ENCODE results near the gene PEAK1.
A peak's percentile ranks its signal among the peaks of the same experiment; 100 is the strongest.

PEAK1 gene

GRCh38 chr15:77091097-77091496 lies 328.8 kb downstream of the PEAK1 start:
- DNase-seq (ENCODE audit: low read depth in 2 of 2) = no peak

DNA sequence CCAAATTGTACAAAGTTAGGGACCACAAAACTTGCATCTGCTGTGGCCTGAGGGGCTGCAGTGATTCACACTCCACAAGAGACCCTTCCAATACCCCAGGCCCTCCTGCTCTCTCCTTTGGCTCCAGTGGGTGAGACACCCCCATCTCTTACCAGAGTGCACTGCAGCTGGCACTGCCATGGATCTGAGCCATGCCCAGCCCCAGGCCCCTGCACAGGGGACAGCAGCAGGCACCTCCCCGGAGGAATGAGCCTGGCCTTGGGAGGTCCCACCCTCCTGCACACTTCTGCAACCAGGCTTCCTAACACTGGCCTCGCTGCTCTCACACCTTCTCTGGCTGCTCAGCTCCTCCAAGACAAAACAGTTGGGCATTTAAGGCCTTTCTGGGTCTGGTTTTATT lies 332.7 kb downstream of the PEAK1 start:
- DNase-seq (ENCODE audit: low read depth in 2 of 2) = no peak

GRCh38 chr15:77085297-77085696 lies 334.6 kb downstream of the PEAK1 start:
- DNase-seq (ENCODE audit: low read depth in 2 of 2) = no peak

- DNase-seq (ENCODE audit: low read depth in 2 of 2) = no peak
Observed at GRCh38 chr15:77084436-77084835, 335.5 kb downstream of the PEAK1 start.

- DNase-seq (ENCODE audit: low read depth in 2 of 2) = peak; percentile 36 to 41
Observed at GRCh38 chr15:77083381-77084160, 336.3 kb downstream of the PEAK1 start.

- no peak for DNase-seq (ENCODE audit: low read depth in 2 of 2)
Observed at GRCh38 chr15:77081971-77082370, 337.9 kb downstream of the PEAK1 start.

- DNase-seq (ENCODE audit: low read depth in 2 of 2) = no peak
Observed at GRCh38 chr15:77076323-77076915, 343.5 kb downstream of the PEAK1 start.

GRCh38 chr15:77075528-77075927 lies 344.4 kb downstream of the PEAK1 start:
- no peak for DNase-seq (ENCODE audit: low read depth in 2 of 2)

DNA sequence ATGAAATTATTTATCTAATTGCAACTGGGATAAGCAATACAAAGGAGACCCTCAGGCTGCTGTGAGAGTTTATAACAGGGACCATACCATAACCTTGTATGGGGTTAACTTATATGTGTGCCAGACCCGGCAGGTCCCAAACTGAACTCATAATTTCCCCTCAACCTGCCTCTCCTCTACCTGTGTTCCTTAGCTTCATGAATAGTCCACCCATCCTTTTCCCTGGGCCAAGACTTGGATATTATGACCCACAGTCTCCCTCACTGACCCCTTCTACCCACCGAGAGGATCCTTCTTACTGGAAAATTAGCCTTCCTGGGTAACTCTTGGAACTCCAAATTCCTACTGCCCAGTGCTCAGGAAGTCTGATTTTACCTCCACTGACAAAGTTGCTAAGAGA lies 345.6 kb downstream of the PEAK1 start:
- no peak for DNase-seq (ENCODE audit: low read depth in 2 of 2)

DNA sequence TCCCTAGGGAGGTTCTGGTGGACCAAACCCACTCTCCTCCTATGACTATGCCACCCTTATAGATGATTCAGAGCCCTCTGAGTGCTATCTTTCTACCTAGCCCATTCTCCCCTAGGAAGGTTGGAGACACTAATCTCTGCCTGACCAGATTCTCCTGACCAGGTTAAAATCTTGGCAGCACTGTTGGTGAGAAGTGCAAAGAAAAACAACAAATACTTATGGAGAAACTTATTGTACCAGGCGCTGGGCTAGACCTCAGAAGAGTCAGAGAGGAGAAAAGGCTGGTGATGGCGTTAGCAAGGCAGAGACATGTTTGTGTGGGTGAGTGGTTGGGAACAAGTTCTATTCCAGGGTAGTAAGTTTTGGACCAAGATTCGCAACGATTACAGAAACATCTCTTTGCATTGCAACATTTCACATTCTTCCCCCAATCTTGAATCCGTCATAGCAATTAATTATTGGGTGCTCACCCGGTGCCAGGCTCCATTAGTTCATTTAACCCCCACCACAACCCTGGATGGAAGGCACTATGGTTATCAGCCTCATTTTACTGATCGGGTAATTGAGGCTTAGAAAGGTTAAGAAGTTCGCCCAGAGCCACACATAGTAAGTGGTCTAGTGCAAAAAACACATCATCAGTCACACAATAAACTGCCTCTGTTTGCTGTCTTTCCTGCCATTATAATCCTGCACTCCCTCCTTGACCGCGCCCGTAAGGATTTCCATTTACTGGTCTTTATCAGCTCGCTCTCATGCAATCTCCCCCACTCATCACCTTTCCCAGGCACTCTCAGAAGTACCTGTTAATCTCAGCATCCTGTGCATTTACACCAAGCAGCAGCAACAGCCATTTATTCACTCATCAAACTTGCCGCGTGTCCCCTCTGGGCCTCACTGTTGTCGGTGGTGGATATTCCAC lies 348.3 kb downstream of the PEAK1 start:
- no peak for DNase-seq (ENCODE audit: low read depth in 2 of 2)

DNA sequence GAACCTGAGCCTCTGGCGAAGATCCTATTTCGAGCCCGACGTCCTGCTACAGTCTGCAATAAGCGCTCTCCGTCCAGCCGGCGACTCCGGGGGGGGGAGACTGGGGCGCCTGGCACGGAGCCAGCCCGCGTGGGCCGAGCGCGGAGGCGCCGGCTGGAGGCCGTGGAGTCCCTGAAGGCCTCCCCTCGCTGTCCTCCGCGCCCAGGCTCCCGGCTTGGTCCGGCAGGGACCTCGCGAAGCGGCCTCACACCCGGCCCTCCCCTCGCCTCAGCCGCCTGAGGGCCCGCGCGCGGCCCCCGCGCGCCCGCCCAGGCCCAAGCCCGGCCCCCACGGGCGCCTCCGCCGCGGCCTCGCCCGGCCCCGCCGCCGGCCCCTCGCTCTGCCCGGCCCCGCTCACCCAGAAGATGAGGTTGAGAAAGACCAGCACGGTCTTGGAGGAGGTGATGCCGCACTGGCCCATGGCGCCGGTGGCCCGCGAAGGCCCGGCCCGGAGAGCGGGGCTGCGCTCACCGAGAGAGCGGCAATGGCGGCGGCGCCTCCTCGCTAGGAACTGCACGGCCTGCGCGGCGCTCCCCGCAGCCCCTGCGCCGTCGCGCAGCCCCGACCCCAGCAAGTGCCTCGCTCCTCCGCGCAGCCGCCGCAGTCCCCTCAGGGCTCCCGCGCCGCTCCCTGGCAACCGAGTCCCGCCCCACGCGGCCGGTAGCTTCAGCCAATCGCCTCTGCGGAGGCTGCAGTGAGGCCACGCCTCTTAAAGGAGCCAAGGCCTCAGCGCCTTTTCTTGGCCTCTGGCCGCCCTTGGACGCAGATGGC lies 349.2 kb downstream of the PEAK1 start, which contains the start of gene TSPAN3:
TSPAN3 (minus strand) TSS at position 615 of the 810 bp plus-strand sequence; CDS start at position 460, 155 bp downstream.
- DNase-seq (ENCODE audit: low read depth in 2 of 2) = peak; percentile 84 to 91

DNA sequence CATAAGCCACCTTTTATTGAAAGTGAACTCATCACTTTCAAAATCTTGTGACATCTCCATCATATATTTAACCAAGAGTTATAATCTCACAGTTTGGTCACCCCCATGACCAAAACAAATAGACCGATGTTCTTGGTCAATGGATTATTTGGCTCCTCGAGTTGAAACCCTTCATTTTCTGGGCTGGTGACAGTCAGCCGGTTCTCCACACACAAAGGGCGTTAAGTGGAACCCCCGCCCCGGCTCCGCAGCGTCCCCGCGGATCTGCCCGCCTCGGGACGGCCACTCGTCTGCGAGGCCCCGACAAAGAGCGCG lies 349.8 kb downstream of the PEAK1 start:
- no peak for DNase-seq (ENCODE audit: low read depth in 2 of 2)

GRCh38 chr15:77069521-77070121 lies 350.3 kb downstream of the PEAK1 start:
- no peak for DNase-seq (ENCODE audit: low read depth in 2 of 2)

- no peak for DNase-seq (ENCODE audit: low read depth in 2 of 2)
Observed at GRCh38 chr15:77068633-77069032, 351.3 kb downstream of the PEAK1 start.

DNA sequence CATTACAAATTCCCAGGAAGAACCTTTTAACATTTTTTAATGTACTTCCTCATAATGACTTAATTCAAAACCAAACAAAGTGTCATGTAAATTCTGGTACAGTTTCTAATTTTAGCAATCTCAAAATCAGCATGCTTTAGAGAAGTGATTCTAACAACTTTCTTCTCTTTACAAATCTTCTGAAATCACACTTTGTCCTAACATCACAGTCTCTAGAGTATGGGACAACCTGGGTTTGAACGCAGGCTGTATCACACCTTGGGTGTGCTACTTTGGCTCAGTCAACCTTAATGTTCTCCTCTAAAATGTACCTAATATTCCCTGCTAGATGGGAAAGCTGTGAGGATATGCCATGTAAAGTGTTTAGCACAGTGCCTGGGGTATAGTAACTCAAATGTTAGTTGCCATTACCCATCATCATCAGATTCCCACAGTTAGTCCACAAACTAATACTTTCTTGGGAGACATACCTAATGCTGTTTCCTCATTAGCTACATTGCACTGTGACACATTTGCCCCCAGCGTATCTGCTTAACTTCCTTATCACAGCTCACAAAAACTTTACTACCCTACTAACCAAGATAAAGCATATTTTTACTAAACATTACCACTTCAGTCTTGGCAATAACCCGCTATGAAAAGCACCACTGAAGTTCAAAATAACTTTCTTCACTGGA lies 352.1 kb downstream of the PEAK1 start:
- DNase-seq (ENCODE audit: low read depth in 2 of 2) = no peak

DNA sequence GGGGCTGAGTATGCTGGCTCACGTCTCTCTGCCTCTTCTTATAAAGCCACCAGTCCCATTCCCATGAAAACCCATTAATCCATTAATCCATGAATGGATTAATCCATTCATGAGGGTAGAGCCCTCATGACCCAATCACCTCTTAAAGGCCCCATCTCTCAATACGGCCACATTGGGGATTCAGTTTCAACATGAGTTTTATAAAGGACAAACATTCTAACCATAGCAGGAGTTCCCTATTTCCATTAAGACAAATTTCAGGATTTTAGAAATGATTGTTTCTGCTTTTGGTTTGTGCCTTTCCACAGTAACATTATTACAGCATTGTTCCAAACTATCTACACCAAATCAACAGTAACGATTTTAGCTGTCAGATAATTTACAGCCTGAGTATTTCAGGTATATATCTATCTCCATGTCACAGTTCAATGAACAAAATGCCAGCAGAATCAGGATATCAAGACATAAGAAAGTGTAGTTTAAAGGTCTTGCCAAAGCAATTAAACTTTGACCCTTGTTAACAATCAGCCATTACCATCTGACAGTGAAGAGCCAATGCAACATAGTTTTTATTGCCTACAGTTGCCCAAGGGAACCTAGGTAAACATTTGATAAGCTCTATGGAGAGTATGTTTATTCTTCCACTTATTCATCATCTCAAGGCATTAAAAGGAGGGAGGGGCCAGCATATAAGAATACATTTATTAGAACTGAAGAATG lies 352.8 kb downstream of the PEAK1 start:
- no peak for DNase-seq (ENCODE audit: low read depth in 2 of 2)

DNA sequence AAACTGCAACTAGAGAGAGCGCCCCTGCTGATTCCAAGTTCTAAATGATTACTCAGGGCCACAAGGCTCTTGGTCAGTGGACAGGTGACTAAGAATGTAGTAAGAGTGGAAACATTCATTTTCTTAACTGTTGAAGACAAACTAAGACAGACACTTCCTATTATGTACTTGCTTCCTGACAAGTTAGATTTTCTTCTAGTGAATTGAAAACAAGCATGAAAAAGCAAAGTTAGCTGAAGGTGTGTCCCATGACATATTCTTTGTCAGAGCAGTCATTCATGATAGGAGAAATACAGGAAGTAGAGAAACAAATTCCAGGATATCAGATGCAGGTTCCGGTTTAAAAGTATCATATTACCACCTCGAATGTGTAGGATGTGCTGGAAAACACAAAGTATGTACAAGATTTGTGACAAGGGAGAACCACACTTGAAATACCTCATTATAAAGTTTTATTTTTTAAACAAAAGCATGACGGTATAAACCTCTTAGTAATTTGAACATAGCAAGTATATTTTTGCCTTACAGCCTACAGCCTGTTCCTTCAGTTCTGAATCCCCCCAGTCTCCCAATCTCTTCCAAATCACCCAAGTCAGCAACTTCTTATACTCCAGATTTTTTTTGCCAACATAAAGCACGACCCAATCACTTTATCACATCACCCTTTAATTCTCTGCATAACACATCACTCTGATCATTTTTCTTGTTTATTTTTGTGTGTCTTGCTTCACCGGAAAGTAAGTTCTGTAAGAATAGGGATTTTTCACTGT lies 355.2 kb downstream of the PEAK1 start:
- no peak for DNase-seq (ENCODE audit: low read depth in 2 of 2)

DNA sequence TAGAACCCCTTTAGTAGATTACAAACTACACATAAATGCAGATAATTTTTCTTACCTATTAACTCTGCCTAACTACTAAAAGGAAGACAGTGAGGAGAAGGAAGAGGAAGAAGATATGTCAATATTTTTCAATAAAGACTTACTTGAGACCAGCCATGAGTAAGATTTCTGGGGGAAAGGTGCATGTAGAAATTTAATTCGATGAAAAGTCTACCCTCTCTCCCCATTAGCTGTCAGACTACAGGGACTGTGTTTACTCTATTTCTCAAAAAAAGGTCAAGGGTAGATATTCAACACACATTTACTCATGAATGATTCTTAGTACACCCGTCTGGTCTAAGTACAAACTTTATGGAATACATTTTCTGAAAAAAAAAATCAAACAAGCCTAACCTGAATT lies 355.8 kb downstream of the PEAK1 start:
- DNase-seq (ENCODE audit: low read depth in 2 of 2) = no peak

DNA sequence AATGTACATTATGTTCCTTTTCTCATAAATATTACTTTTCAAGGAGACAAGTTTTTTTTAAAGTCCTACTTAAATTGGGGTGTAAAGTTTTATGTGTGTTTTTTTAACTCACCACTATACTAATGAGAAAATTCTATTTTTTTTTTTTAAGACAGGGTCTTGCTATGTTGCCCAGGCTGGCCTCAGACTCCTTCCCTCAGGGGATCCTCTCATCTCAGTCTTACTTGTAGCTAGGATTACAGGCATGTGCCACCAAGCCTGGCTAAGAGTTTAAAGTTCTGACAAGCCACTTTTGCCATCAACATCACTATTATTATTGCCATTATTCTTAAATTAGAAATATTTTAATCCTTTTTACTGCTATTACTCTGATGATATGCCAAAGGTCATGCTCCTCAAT lies 356.7 kb downstream of the PEAK1 start:
- no peak for DNase-seq (ENCODE audit: low read depth in 2 of 2)
